GM23248 (cell line): ENCODE results near the gene CTCF.

ENCODE experiments used
- EZH2 ChIP-seq: fragments of 200-600 bp; sonication (generic); IDR thresholded peaks from 2 replicates; pipeline ENCODE4 v1.6.1; 2018; ENCODE audit warnings: antibody characterized with exemption, mild to moderate bottlenecking; ENCODE audit not compliant: insufficient read depth, poor library complexity, severe bottlenecking
- EZH2phosphoT487 ChIP-seq: fragments of 200-600 bp; sonication (generic); IDR thresholded peaks from 2 replicates; pipeline ENCODE4 v1.6.1; 2018; ENCODE audit warnings: antibody characterized with exemption, moderate library complexity, mild to moderate bottlenecking, low read depth; ENCODE audit not compliant: insufficient read depth

DNA sequence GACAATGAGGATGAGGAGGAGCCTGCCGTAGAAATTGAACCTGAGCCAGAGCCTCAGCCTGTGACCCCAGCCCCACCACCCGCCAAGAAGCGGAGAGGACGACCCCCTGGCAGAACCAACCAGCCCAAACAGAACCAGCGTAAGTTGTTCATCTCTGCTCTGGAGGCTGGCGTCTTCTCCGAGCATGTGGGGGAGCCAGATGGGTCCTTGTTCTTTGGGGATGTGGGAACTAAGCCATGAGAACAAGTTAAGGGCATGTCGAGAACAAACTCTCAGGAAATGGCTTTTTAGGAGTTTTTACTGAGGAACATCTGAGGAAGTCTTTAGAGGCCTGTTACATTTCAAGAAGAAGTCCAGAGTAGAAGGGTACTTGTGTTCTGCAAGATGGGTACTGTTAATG is 74.4 kb downstream of the CTCF start:
- TF ChIP-seq EZH2phosphoT487 (no peak), EZH2 (no peak)
